Measurements from ENCODE around the gene COL4A6.

COL4A6 gene

DNA sequence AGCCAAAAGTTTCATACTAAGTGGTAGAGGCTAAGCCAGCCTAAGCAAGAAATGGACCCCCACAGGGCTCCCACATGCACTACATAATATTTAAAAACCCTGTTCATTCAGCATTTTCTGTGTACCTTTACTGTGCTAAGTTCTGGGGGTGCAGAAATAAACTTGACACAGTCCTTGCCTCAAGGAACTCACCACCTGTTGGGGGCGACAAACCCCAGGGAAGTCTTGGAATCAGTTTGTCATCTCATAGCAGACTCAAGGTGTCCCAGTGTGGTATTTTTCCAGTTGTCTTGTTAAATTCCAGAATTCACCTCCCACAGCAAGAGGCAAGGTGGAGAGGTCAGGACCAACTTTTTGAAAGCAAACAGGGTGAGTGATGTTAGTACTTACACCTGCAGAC is 303.5 kb downstream of the COL4A6 start:
- no peak for DNase-seq

DNA sequence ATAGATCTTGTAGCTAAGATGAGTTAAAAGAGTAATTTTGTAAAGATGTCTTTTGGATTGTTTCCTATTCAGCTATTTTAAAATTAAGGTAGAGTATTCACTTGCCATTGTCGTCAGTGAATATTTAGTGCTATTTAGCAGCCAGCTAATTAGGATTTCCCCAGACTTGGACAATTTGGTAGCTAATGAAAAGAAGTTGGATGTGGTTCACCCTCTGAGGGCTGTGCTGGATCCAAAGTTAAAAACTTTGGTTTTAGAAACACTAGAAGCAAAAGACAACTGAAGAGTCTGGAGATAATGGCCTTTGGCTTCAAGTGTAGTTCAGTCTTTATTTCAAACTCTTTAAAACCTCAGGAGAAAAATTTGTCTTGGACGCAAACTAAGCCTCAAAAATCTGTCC is 305.3 kb downstream of the COL4A6 start:
- DNase-seq: no peak

DNA sequence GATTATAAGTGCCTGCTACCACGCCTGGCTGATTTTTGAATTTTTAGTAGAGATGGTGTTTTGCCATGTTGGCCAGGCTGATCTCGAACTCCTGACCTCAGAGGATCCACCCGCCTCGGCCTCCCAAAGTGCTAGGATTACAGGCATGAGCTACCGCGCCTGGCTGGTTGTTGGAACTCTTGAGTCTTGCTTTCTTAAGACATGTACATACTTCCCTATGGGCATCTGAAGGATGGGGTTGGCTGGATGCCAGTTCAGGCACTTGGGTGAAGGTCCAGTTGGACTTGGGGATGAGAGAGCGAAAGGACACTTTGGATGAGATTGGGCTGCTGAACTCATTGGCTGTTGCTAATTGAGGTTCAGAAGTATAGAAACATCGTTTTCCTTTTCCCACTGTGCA is 306.2 kb downstream of the COL4A6 start:
- DNase-seq: no peak

DNA sequence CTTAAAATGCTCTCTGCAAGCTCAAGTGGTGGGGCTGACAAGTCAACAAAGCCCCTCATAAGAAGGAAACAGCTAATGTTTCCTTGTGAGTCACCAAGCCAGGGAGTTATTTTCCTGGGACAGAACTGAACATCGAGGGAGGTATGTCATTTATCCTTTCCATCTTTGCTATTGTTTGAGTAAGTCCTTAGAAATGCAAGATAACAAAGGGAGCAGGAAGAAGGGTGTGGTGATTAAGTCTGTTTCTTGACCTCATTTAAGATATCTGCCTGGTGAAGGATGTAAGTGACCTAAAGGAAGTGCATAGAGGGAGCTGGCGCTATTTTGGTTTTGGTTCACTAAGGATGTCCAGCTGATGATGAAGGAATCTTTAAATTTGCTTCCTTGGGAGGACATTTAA is 306.8 kb downstream of the COL4A6 start:
- no peak for DNase-seq

DNA sequence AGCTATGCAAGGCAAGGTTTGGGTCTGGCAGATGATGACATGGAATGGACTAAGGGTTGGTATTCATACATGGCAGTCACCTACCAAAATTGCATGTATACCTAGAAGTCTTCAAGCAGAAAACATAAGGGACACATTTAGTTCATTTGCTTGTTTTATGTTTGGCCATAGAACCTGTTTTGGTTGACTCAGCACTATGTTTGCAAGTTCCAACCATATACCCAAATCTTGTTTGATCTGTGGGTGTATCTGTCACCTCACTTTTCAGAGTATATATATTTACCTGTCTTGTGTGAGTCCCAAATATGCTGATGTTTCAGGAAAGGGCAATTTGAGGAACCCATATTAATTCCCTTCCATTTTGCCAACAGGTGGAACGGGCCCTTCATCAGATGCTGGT is 307.3 kb downstream of the COL4A6 start:
- no peak for DNase-seq

DNA sequence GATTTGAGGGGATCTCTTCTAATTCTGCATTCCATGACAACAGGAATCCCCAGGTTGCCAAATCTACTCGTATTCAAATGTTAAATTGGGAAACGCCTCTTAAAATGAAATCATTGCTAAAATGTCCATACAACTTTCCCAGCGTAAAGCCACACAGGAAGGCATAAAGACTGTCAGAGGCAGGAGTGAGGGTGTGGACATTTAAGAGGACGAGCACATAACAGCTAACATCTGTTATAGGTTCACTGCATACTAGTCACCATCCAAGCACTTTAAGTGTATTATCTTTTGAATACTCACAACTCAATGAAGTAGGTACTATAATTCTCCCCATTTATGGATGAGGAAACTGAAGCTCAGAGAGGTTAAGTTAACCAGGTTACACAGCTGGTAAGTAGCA is 311.1 kb downstream of the COL4A6 start:
- DNase-seq: no peak

DNA sequence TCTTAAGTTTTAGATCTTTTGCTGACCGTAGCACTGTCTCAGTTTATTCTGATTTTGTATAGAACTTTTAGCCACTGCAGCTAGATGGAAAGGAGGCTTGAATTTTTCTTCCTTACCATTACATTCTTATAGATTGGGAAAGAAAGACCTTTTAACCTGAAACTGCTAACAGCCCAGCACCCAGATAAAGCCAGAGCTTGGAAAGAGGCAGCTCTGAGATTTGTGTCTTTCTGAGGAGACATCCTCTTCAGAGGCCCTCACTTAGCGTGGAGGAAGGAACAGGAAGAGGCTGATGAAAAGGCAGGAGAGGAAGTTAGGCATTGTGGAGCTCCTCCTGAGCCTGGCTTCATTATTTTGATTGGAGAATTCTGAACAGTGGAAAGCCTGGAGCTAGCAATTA is 311.6 kb downstream of the COL4A6 start:
- no peak for DNase-seq

DNA sequence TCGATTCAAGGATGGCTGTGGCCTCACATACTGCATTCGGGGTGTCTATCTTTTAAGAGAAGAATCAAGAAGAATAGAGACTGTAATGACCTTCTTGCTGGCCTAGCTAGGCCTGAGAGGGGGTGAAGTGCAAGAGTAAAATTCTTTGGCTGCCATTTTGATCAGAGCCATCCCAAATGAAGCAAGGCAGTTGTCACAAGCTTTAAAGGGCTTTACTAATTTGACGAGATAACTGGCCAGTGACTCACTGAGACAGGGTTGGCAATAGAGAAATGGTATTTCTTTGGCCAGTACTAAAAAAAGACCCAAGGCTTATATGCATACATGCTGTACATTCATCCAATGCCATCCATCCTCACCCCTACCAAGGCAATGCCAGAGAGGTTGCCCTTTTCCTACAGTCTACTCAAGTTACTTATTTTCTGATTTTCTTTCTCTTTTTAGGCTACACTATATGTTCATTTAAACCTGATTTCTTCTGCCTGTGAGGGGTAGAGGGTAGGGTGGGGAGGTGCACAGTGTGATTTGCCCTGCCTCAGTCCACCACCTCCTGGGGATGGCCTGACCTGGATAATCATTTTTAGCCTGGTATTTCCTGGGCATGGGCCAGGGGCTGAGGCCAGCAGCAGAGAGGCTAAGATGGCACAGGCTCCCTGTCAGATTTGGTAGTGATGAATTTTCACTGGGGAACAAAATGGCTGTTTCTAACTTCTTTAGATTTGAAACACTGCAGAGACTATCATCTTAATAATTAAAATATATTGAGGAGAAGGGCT is 314.4 kb downstream of the COL4A6 start:
- DNase-seq: no peak

DNA sequence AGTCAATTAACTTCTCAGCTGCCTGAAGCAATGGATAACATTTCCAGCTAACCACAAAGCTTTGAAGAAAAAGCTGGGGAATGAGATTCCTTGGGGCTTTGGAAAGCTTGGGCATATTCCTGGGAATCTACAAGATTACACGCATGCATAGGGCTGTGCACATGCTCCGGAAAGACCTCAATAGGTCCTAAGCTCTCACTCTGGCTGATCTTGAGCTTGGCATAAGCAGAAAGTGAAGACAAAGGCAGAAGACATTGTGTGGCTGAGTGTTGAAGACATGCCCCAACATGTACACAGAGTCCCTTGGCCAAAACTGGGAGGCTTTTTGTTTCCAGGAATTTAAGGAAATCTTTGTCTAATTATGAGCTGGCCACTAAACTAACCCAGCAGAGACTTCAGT is 315.5 kb downstream of the COL4A6 start:
- DNase-seq: no peak

DNA sequence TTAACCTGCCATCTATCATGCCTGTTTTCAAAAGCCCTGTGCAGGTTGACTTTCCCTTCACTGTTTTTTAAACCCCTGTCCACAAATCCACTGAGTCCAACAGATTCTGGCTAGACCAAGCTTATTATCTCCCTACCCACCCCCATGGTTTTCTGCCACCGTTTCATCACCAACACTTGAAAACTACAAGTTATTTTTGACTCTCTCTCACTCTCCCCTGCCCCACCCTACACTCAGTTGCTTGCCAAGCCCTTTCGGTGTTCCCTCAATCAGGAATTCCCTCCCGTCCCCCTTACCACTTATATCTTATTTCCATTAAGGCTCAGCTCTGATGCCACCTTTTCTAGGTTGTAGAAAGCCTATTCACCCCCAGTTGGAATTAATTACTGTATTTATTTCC is 316.9 kb downstream of the COL4A6 start:
- no peak for DNase-seq

DNA sequence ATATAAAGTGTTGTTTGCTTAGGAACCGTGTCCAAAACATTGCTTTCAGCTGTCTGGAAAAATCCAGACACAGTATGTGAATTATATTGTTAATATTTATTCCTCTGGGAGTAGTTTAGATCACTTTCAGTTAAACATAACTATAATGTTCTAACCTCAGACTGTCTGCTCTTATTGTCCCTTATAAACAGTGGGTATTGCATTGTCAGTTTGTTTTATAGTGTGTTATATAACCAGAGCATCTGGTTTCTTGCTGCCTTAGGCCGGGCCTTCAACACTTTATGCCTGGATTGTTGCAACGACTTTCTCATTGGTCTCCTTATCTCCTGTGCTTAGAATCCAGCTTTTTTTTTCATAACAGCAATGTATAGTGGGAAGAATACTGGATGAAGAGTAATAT is 320.2 kb downstream of the COL4A6 start:
- no peak for DNase-seq

DNA sequence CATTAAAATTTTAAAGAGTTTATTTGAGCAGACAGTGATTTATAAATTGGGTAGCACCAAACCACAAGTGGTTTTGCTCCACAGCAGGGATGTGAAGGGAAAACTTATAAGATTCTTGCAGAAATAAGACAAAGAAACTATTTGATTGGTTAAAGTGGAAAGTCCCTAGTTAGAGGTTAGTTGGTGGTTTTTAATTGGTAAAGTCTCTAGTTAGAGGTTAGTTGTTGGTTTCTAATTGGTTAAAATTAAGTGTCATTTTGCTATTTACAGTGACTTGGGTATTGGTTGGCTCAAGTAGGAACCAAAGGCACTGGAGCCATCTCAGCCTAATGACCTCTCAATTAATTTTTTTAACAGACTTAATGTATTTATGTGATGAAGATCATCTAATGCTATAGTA is 323.7 kb downstream of the COL4A6 start:
- no peak for DNase-seq

All from activated CD4-positive, CD25-positive, alpha-beta regulatory T cell (primary cell).